Mesenchymal stem cell (in vitro differentiated cells and primary cell): Measurements from ENCODE around the gene DDT.
A peak's percentile ranks its signal among the peaks of the same experiment; 100 is the strongest.
"Not testable (repeated sequence)": the region's sequence is repeated elsewhere in the genome, so short reads cannot be mapped to it uniquely, and the experiment has no call there.

Experiments used
- DNase-seq: peaks from one replicate; pipeline ENCODE4 v3.0.0-alpha.2; 2013
- H2AFZ ChIP-seq: one replicate; pipeline ENCODE4 v1.6.1; 2013; ENCODE audit warnings: low read depth, mild to moderate bottlenecking, control low read depth, inconsistent platforms, low read length, moderate library complexity
- H2AK5ac ChIP-seq: 2 replicates; pipeline ENCODE4 v1.6.1; 2013; ENCODE audit warnings: low read length, moderate library complexity, mild to moderate bottlenecking, inconsistent platforms; ENCODE audit not compliant: severe bottlenecking
- H2BK120ac ChIP-seq: one replicate; pipeline ENCODE4 v1.6.1; 2013; ENCODE audit warnings: low read depth, mild to moderate bottlenecking, inconsistent platforms, low read length, moderate library complexity
- H2BK12ac ChIP-seq, 2 experiments: one replicate each; pipeline ENCODE4 v1.6.1; 2013; ENCODE audit warnings: inconsistent platforms in 2 of 2, low read length in 2 of 2, mild to moderate bottlenecking in 2 of 2, moderate library complexity in 2 of 2, control low read depth in 1 of 2
- H2BK15ac ChIP-seq: one replicate; pipeline ENCODE4 v1.6.1; 2013; ENCODE audit warnings: mild to moderate bottlenecking, low read depth, inconsistent platforms; ENCODE audit not compliant: poor library complexity, severe bottlenecking
- H2BK5ac ChIP-seq: 2 replicates; pipeline ENCODE4 v1.6.1; 2013; ENCODE audit warnings: low read depth, mild to moderate bottlenecking, low read length, control low read depth, inconsistent platforms; ENCODE audit not compliant: poor library complexity, severe bottlenecking
- H3K14ac ChIP-seq, 2 experiments: one replicate each; pipeline ENCODE4 v1.6.1; 2013; ENCODE audit warnings: inconsistent platforms in 2 of 2, low read length in 2 of 2, control low read depth in 1 of 2, mild to moderate bottlenecking in 1 of 2, moderate library complexity in 1 of 2
- H3K18ac ChIP-seq, 2 experiments: one replicate each; pipeline ENCODE4 v1.6.1; 2013; ENCODE audit warnings: inconsistent platforms in 2 of 2, low read length in 2 of 2, control low read depth in 1 of 2, low read depth in 1 of 2, mild to moderate bottlenecking in 1 of 2
- H3K23ac ChIP-seq, 2 experiments: one replicate each; pipeline ENCODE4 v1.6.1; 2013; ENCODE audit warnings: inconsistent platforms in 2 of 2, low read length in 2 of 2, mild to moderate bottlenecking in 2 of 2, moderate library complexity in 2 of 2, control low read depth in 1 of 2
- H3K27ac ChIP-seq: 2 replicates; pipeline ENCODE4 v1.5.1; 2013; ENCODE audit warnings: mild to moderate bottlenecking, moderate library complexity, low read length, control low read depth, inconsistent platforms; ENCODE audit not compliant: poor library complexity, severe bottlenecking
- H3K27me3 ChIP-seq, 2 experiments: 2 replicates each; pipeline versions ENCODE4 v1.6.1 to v1.7.0; 2013; ENCODE audit warnings: low read length in 2 of 2, mild to moderate bottlenecking in 2 of 2, moderate library complexity in 2 of 2, control low read depth in 1 of 2, inconsistent platforms in 1 of 2; ENCODE audit not compliant: control insufficient read depth in 1 of 2, insufficient read depth in 1 of 2
- H3K36me3 ChIP-seq, 2 experiments: 2 replicates each; pipeline versions ENCODE4 v1.6.1 to v1.7.0; 2013; ENCODE audit warnings: low read length in 2 of 2, control low read depth in 1 of 2, inconsistent platforms in 1 of 2, low read depth in 1 of 2, mild to moderate bottlenecking in 1 of 2; ENCODE audit not compliant: insufficient read depth in 2 of 2, control insufficient read depth in 1 of 2
- H3K4ac ChIP-seq, 2 experiments: one replicate each; pipeline ENCODE4 v1.6.1; 2013; ENCODE audit warnings: inconsistent platforms in 2 of 2, low read length in 2 of 2, mild to moderate bottlenecking in 2 of 2, moderate library complexity in 2 of 2, control low read depth in 1 of 2, low read depth in 1 of 2
- H3K4me1 ChIP-seq: 2 replicates; pipeline ENCODE4 v1.6.1; 2013; ENCODE audit warnings: low read depth, low read length, control low read depth; ENCODE audit not compliant: control insufficient read depth, insufficient read depth
- H3K4me2 ChIP-seq: 2 replicates; pipeline ENCODE4 v1.6.1; 2013; ENCODE audit warnings: low read length, mild to moderate bottlenecking, inconsistent platforms; ENCODE audit not compliant: poor library complexity, severe bottlenecking
- H3K4me3 ChIP-seq, 2 experiments: 2 replicates each; pipeline versions ENCODE4 v1.5.1 to v1.7.0; 2013; ENCODE audit warnings: low read length in 2 of 2, mild to moderate bottlenecking in 2 of 2, control low read depth in 1 of 2, low read depth in 1 of 2; ENCODE audit not compliant: insufficient read depth in 1 of 2
- H3K79me1 ChIP-seq: replicated peaks from 2 replicates; pipeline ENCODE4 v1.6.1; 2013; ENCODE audit warnings: mild to moderate bottlenecking, control low read depth, low read length, inconsistent platforms; ENCODE audit not compliant: poor library complexity, severe bottlenecking
- H3K9ac ChIP-seq: 2 replicates; pipeline ENCODE4 v1.7.0; 2013; ENCODE audit warnings: mild to moderate bottlenecking, low read length, moderate library complexity
- H3K9me3 ChIP-seq: 2 replicates; pipeline ENCODE4 v1.7.0; 2013; ENCODE audit warnings: mild to moderate bottlenecking, low read length; ENCODE audit not compliant: control insufficient read depth
- H4K8ac ChIP-seq: one replicate; pipeline ENCODE4 v1.6.1; 2013; ENCODE audit warnings: inconsistent platforms, mild to moderate bottlenecking, low read length, moderate library complexity
- H4K91ac ChIP-seq: one replicate; pipeline ENCODE4 v1.6.1; 2013; ENCODE audit warnings: mild to moderate bottlenecking, low read length, inconsistent platforms
- WGBS: methylation state at CpG from one replicate; pipeline ENCODE4 v1.1.7; 2013; ENCODE audit warnings: mixed read lengths; 5-methylcytosine and 5-hydroxymethylcytosine counted together

Gene DDT

DNA sequence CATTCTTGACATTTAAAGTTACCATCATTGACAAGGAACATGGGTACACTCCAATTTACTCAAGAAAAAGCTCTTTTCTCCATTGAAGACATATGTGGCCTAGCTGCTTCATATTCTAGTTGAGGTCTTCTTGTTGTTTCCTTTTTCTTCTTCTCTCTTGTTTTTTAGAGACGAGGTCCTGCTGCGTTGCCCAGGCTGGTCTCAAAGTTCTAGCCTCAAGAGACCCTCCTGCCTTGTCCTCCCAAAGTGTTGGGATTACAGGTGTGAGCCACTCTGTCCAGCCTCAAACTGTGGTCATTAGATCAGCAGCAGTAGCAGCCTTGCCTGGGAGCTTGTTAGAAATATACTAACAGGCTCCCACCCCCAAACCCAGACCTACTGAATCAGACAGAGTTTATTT, 18.8 kb upstream of the DDT start:
- H3K4me1 ChIP-seq, DNase-seq, H3K27me3 ChIP-seq, H4K8ac ChIP-seq, H3K9me3 ChIP-seq, H3K36me3 ChIP-seq, H2AK5ac ChIP-seq, H2BK12ac ChIP-seq, H2BK5ac ChIP-seq, H3K4me2 ChIP-seq, H3K27ac ChIP-seq, H2BK15ac ChIP-seq, H4K91ac ChIP-seq, H2AFZ ChIP-seq, H2BK120ac ChIP-seq, H3K23ac ChIP-seq, H3K14ac ChIP-seq, H3K4me3 ChIP-seq, H3K79me1 ChIP-seq, H3K4ac ChIP-seq, H3K18ac ChIP-seq, H3K9ac ChIP-seq: not testable (repeated sequence)
- WGBS, result no CpG with 5 or more reads among the region's 2 CpGs

DNA sequence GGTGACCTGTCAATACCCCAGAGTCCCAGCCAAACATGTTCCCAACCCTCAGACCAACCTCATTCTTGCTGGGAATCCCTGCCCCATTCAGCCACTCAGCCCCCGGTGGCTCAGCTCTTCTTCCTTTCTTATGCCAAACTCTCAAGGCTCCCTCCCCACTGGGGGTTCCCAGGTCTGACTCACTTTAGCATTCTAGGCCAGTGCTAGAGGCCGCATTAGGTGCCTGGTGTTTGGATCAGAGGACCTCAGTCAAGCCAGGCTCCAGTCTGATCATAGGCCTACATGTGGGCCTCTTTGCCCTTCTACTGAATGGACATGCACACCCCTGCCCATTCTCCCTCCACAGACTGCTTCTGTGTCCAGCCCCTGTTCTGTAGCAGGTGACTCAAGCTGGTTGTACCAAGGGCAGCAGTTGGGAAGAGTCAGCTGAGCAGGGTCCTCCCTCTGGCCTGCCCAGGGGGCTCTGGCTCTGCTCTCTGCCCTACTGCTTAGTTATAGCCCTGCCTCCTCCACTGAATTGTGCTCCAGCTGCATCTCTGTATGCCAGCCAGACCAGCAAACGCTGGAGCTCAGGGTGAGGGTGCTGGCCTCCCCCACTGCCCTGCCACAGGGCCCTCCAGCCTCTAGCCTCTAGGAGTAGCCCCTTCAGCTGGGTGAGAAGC, 15.5 kb upstream of the DDT start:
- 86% methylated on average over 1 of the region's 3 CpGs for WGBS
- not testable (repeated sequence) for H3K9ac ChIP-seq, H3K4me3 ChIP-seq, H3K4me1 ChIP-seq, H3K4ac ChIP-seq, H3K23ac ChIP-seq, H2BK120ac ChIP-seq, H3K79me1 ChIP-seq, H3K9me3 ChIP-seq, H2BK5ac ChIP-seq, H3K14ac ChIP-seq, H3K18ac ChIP-seq, H4K91ac ChIP-seq, H2BK15ac ChIP-seq, H3K27ac ChIP-seq, H2AFZ ChIP-seq, H3K36me3 ChIP-seq, H2BK12ac ChIP-seq, H3K4me2 ChIP-seq, H3K27me3 ChIP-seq, H4K8ac ChIP-seq, H2AK5ac ChIP-seq
- DNase-seq, result peak; percentile 31

DNA sequence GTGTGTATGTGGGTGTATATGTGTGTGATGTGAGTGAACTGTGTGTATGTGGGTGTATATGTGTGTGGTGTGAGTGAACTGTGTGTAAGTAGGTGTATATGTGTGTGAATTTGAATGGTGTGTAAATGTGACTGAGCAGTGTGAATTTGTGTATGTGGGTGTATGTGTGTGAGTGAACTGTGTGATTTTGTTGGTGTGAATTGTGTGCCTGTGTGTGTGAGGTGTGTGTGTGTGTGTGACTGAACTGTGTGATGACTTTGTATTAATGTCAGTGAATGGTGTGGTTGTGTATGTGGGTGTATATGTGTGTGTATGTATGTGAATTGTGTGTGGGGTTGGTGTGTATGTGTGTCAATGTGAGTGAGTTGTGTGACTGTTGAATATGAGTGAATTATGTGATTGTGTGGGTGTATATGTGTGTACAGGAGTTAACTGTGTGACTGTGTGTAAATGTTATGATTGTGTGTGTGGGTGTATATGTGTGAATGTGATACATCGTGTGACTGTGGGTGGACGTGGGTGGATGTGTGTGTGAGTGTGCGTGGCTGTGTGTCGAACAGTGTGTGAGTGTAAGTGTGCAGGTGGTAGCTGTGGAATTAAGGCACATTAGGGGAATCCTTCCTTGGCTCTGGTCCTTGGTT, 12.4 kb upstream of the DDT start:
- 95% methylated on average over 4 of the region's 4 CpGs for WGBS
- H3K4me1 ChIP-seq, result not testable (repeated sequence)

DNA sequence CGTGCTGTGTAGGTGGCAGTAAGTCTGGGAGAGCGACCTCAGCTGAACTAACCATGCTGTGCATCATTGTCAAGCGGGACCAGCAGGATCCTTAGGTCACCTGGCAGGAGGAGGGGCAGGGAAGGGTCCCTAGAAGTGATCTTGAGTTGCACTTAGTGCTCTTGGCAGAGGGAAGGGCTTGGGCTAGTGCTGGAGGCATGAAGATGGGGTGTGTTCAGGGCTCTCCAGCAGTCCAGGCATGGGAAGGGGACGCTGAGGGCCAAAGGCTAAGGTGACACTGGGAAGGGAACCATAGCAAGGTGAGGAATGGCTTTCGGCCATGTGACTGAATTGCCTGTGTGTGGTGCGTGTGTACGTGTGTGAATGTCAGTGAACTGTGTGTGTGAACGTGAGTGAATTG, 11.8 kb upstream of the DDT start:
- not testable (repeated sequence) for H2BK120ac ChIP-seq, H3K18ac ChIP-seq, H3K27ac ChIP-seq, H2BK15ac ChIP-seq, H4K8ac ChIP-seq, H3K4me2 ChIP-seq, H2AK5ac ChIP-seq, H3K23ac ChIP-seq, H3K36me3 ChIP-seq, H3K4ac ChIP-seq, H3K9ac ChIP-seq, H2BK5ac ChIP-seq, H2BK12ac ChIP-seq, H4K91ac ChIP-seq, H3K4me3 ChIP-seq, H2AFZ ChIP-seq, DNase-seq, H3K9me3 ChIP-seq, H3K79me1 ChIP-seq, H3K27me3 ChIP-seq, H3K4me1 ChIP-seq, H3K14ac ChIP-seq
- 89% methylated on average over 8 of the region's 8 CpGs for WGBS

More for the DNA sequence above, 12.4 kb upstream of the DDT start:
- not testable (repeated sequence) for H4K91ac ChIP-seq, H3K27ac ChIP-seq, H4K8ac ChIP-seq, H2BK12ac ChIP-seq, H2BK15ac ChIP-seq, H2AK5ac ChIP-seq, H3K4me2 ChIP-seq, DNase-seq, H2AFZ ChIP-seq, H3K14ac ChIP-seq, H3K18ac ChIP-seq, H3K9ac ChIP-seq, H3K9me3 ChIP-seq, H3K4ac ChIP-seq, H3K4me3 ChIP-seq, H3K23ac ChIP-seq, H3K36me3 ChIP-seq, H2BK5ac ChIP-seq, H3K27me3 ChIP-seq, H3K79me1 ChIP-seq, H2BK120ac ChIP-seq
